CD4-positive, CD25-positive, alpha-beta regulatory T cell (primary cell): ENCODE measurements around the gene WWOX. TPM values are rescaled to one million over a fixed set of nuclear protein-coding genes. Genes with fewer than 3 reads are reported as not detected.

Source experiments
- ATAC-seq, 2 donors: fragments of 150-1000 bp; cut with Tn5 transposase; one replicate each; pipeline ENCODE4 v1.10.0; 2021; ENCODE audit warnings: low read depth in 2 of 2, moderate number of reproducible peaks in 2 of 2, moderate library complexity in 1 of 2
- DNase-seq, 3 donors: peaks; one replicate each; pipeline versions ENCODE4 v3.0.0 to v3.0.0-alpha.2; 2012 to 2022; ENCODE audit warnings: mixed read lengths in 1 of 3
- H3K27ac ChIP-seq: one replicate; pipeline ENCODE4 v1.7.0; 2013; ENCODE audit warnings: mild to moderate bottlenecking, low read length; ENCODE audit not compliant: insufficient read depth, poor library complexity, severe bottlenecking
- H3K27me3 ChIP-seq: one replicate; pipeline ENCODE4 v1.7.0; 2013; ENCODE audit warnings: low read length; ENCODE audit not compliant: control insufficient read depth, insufficient read depth
- H3K36me3 ChIP-seq: one replicate; pipeline ENCODE4 v1.7.0; 2013; ENCODE audit warnings: mild to moderate bottlenecking, low read length, moderate library complexity; ENCODE audit not compliant: control insufficient read depth, insufficient read depth
- H3K4me1 ChIP-seq: 2 replicates; pipeline ENCODE4 v1.7.0; 2013; ENCODE audit warnings: mild to moderate bottlenecking, low read length; ENCODE audit not compliant: insufficient read depth, control insufficient read depth, poor library complexity, severe bottlenecking
- H3K4me3 ChIP-seq: one replicate; pipeline ENCODE4 v1.7.0; 2013; ENCODE audit warnings: low read depth, mild to moderate bottlenecking, low read length, moderate library complexity
- H3K9me3 ChIP-seq, 2 experiments: 1 replicate in 1 of 2; 2 replicates in 1 of 2; pipeline ENCODE4 v1.7.0; 2013; ENCODE audit warnings: low read length in 2 of 2, mild to moderate bottlenecking in 1 of 2, moderate library complexity in 1 of 2; ENCODE audit not compliant: control insufficient read depth in 2 of 2
- H3K27ac Mint-ChIP-seq, 3 donors: one replicate each; pipeline ENCODE4 v1.8.0; 2020 to 2022; ENCODE audit warnings: mild to moderate bottlenecking in 3 of 3, mixed read lengths in 3 of 3, moderate library complexity in 2 of 3
- H3K27me3 Mint-ChIP-seq: one replicate; pipeline ENCODE4 v1.8.0; 2022; ENCODE audit warnings: mild to moderate bottlenecking, mixed read lengths
- H3K36me3 Mint-ChIP-seq: one replicate; pipeline ENCODE4 v1.8.0; 2020; ENCODE audit warnings: mixed read lengths
- H3K4me1 Mint-ChIP-seq, 4 donors: one replicate each; pipeline ENCODE4 v1.8.0; 2020 to 2022; ENCODE audit warnings: mixed read lengths in 4 of 4, mild to moderate bottlenecking in 1 of 4
- H3K4me3 Mint-ChIP-seq, 4 donors: one replicate each; pipeline ENCODE4 v1.8.0; 2020 to 2022; ENCODE audit warnings: mild to moderate bottlenecking in 4 of 4, mixed read lengths in 4 of 4, moderate library complexity in 3 of 4
- H3K9me3 Mint-ChIP-seq, 7 donors: one replicate each; pipeline ENCODE4 v1.8.0; 2020 to 2022; ENCODE audit warnings: mixed read lengths in 7 of 7, mild to moderate bottlenecking in 3 of 7, moderate library complexity in 2 of 7
- polyA plus RNA-seq, 4 donors: library from polyadenylated mRNA; unstranded; fragments of 300-500 nt; fragmentation: Illumina TruSeq; gene quantifications; one replicate each; pipeline ENCODE4 v1.2.3, GENCODE V29; 2021
- total RNA-seq: library from RNA; stranded (reverse); gene quantifications from one replicate; pipeline ENCODE4 v1.2.3, GENCODE V29; 2022

Gene WWOX
- total and polyA plus RNA-seq, 5 donors from 2014 or later = 10.3 to 18.6 (median 12.8) TPM

DNA sequence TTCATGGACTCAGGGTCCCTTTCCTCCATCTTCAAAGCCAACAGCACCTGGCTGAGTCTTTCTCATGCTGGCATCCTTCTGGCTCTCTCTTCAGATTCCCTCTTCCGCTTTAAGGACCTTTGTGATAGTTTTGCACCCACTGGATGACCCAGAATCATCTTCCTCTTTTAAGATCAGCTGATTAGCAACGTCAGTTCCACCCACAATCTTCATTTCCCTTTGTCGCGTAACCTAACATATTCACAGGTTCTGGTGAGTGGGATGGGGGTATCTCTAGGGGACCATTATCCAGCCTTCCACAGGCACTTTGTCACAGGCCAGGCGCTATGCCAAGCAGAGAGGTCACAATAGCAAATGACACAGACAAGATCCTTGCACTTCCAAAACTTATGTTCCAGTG, 907.3 kb downstream of the WWOX start:
- Mint-ChIP-seq H3K4me1 (peaks cover 5 to 19% (median 10%) of the 10 kb centered on the region in 4 donors), H3K27ac (peak overlapping the region in 2 of 3 donors; percentile 53 to 66)

DNA sequence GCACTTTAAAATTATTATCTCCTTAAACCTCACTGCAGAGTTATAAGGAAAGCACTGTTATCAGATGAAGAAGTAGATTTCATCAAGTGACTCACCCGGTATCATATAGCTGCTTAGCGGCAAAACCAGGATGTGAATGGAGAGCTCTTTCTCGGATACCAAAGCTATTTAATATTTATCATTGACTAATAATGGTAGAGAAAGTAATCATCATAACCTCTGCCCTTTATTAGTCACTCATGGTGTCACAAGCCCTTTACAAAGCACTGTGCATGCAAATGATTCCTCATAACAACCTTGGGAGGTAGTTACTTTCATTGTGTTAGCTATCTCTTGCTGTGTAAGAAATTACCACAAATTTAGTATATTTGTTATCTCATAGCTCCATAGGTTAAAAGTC, 908.2 kb downstream of the WWOX start:
- H3K36me3 ChIP-seq = no peaks in the 10 kb centered on the region
- no peaks in the 10 kb centered on the region for H3K4me1 ChIP-seq
- H3K27ac ChIP-seq = no peak overlapping the region
- H3K27me3 Mint-ChIP-seq = no peaks in the 10 kb centered on the region
- H3K4me3 Mint-ChIP-seq = no peak overlapping the region
- no peaks in the 10 kb centered on the region for H3K36me3 Mint-ChIP-seq
- peaks cover 5 to 19% (median 10%) of the 10 kb centered on the region in 4 donors for H3K4me1 Mint-ChIP-seq
- H3K9me3 ChIP-seq = no peaks in the 10 kb centered on the region
- ATAC-seq (peak; percentile 33 to 42), DNase-seq (peak in 1 of 3 donors; percentile 50)
- H3K9me3 Mint-ChIP-seq = no peaks in the 10 kb centered on the region
- H3K27me3 ChIP-seq = no peaks in the 10 kb centered on the region
- H3K27ac Mint-ChIP-seq = no peak overlapping the region
- H3K4me3 ChIP-seq = no peak overlapping the region

More for the DNA sequence above, 907.3 kb downstream of the WWOX start:
- no peaks in the 10 kb centered on the region for H3K36me3 Mint-ChIP-seq
- H3K4me3 ChIP-seq = peak overlapping the region; percentile 16
- H3K36me3 ChIP-seq = no peaks in the 10 kb centered on the region
- H3K27ac ChIP-seq = no peak overlapping the region
- peak overlapping the region in 3 of 4 donors; percentile 22 to 41 (median 34) for H3K4me3 Mint-ChIP-seq
- no peaks in the 10 kb centered on the region for H3K4me1 ChIP-seq
- no peaks in the 10 kb centered on the region for H3K9me3 ChIP-seq
- no peaks in the 10 kb centered on the region for H3K9me3 Mint-ChIP-seq
- ATAC-seq = no peak
- DNase-seq = no peak
- H3K27me3 ChIP-seq = no peaks in the 10 kb centered on the region
- H3K27me3 Mint-ChIP-seq = no peaks in the 10 kb centered on the region

DNA sequence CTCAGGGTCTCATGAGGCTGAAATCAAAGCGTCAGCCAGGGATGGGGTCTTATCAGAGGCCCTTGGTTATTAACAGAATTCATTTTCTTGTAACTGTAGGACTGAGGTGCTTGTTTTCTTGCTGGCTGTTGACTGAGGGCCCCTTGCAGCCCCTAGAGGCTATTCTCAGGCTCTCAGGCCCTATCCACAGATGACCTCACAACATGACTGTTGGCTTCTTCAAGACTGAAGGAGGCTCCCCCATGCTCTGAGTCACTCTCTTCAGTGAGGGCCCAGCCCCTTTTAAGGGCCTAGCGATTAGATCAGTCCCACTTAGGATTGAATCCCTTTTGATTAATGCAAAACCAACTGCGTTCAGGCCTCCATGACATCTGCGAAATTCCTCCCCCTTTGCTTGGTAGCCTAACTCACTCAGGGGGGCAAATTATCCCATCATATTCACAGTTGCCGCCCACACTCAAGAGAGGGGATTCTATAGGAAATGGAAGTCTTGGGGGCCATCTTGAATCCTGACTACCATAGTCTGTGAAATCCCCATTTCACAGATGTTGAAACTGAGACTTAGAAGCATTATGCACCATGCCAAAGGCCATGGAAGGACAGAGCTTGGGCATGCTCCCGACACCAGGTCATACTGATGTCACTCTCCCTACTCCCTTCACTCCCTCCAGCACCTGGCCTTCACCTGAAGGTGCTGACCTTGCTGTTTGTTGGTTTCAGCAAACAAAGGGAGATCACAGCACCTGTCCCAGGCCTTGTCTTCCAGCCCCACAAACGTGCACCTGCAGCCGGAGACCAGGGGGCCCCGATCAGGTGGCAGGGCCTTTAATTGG, 908.8 kb downstream of the WWOX start:
- Histone ChIP-seq H3K36me3 (no peaks in the 10 kb centered on the region), H3K9me3 (no peaks in the 10 kb centered on the region), H3K4me3 (no peak overlapping the region), H3K4me1 (no peaks in the 10 kb centered on the region), H3K27me3 (no peaks in the 10 kb centered on the region), H3K27ac (no peak overlapping the region)
- ATAC-seq (peak in 1 of 2 donors; percentile 13), DNase-seq (no peak)
- Mint-ChIP-seq H3K9me3 (no peaks in the 10 kb centered on the region), H3K4me1 (peaks cover 8 to 19% (median 10%) of the 10 kb centered on the region in 4 donors), H3K27ac (no peak overlapping the region), H3K4me3 (peak overlapping the region in 1 of 4 donors; percentile 19), H3K27me3 (no peaks in the 10 kb centered on the region), H3K36me3 (no peaks in the 10 kb centered on the region)

DNA sequence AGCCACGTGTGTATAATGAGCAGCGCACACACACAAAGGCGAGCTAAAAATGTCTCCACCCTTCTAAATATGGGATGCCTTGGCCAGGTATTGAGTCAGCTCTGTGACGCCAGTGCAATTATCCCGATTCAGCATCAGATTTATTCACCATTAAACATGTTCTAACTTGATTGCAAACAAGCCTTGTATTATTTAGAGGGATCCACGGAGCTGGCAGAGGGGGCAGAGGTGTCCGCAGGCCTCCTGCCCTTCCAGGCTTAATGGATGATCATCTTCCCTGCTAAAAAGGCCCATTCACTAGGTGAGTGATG, 909.4 kb downstream of the WWOX start:
- ATAC-seq (no peak), DNase-seq (no peak)
- Mint-ChIP-seq H3K9me3 (no peaks in the 10 kb centered on the region), H3K4me1 (peaks cover 9 to 19% (median 10%) of the 10 kb centered on the region in 4 donors), H3K27me3 (no peaks in the 10 kb centered on the region), H3K36me3 (no peaks in the 10 kb centered on the region), H3K27ac (no peak overlapping the region), H3K4me3 (no peak overlapping the region)
- Histone ChIP-seq H3K9me3 (no peaks in the 10 kb centered on the region), H3K27ac (no peak overlapping the region), H3K27me3 (no peaks in the 10 kb centered on the region), H3K36me3 (no peaks in the 10 kb centered on the region), H3K4me1 (no peaks in the 10 kb centered on the region), H3K4me3 (no peak overlapping the region)

DNA sequence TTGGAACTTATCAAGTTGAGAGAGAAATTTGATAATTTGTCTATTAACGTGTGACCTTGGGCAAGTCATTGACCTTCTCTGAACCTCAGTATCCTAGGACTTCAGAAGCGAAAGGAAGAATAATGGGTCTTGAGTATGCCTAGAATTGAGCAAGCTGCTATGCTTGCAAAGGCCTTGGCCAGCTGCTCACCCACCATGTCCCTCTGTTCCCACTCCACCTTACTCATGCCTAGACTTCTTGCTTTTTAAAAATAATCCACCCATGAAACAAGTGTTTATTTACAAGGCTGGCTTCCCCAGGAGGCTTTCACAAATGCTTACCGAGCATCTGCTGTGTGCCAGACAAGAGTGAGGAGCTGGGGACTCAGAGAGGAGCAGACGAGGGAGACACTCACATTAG, 910.4 kb downstream of the WWOX start:
- Mint-ChIP-seq H3K4me1 (peaks cover 9 to 19% (median 10%) of the 10 kb centered on the region in 4 donors), H3K27ac (no peak overlapping the region), H3K9me3 (no peaks in the 10 kb centered on the region), H3K36me3 (no peaks in the 10 kb centered on the region), H3K27me3 (no peaks in the 10 kb centered on the region), H3K4me3 (no peak overlapping the region)
- Histone ChIP-seq H3K4me1 (no peaks in the 10 kb centered on the region), H3K27me3 (no peaks in the 10 kb centered on the region), H3K9me3 (no peaks in the 10 kb centered on the region), H3K4me3 (no peak overlapping the region), H3K27ac (no peak overlapping the region), H3K36me3 (no peaks in the 10 kb centered on the region)
- ATAC-seq (no peak), DNase-seq (no peak)

DNA sequence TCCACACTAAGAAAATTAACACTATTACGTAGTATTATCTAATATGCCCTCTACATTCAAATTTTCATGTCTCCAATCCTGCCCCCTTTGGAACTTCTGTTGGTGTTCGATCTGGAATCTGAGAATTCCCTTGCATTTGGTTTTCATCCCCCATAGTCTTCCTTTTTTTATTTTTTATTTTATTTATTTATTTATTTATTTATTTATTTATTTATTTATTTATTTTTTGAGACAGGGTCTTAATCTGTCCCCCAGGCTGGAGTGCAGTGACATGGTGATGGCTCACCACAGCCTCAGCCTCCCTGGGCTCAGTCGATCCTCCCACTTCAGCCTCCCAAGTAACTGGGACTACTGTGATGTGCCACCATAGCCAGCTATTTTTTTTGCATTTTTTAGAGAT, 911.8 kb downstream of the WWOX start:
- peak overlapping the region in 1 of 3 donors; percentile 9 for H3K27ac Mint-ChIP-seq
- H3K4me3 ChIP-seq = no peak overlapping the region
- no peak overlapping the region for H3K4me3 Mint-ChIP-seq
- H3K4me1 Mint-ChIP-seq = peaks cover 8 to 15% (median 10%) of the 10 kb centered on the region in 4 donors
- no peaks in the 10 kb centered on the region for H3K36me3 Mint-ChIP-seq
- no peaks in the 10 kb centered on the region for H3K27me3 ChIP-seq
- no peaks in the 10 kb centered on the region for H3K9me3 Mint-ChIP-seq
- DNase-seq (no peak), ATAC-seq (no peak)
- no peaks in the 10 kb centered on the region for H3K36me3 ChIP-seq
- no peak overlapping the region for H3K27ac ChIP-seq
- H3K9me3 ChIP-seq = no peaks in the 10 kb centered on the region
- H3K4me1 ChIP-seq = no peaks in the 10 kb centered on the region
- no peaks in the 10 kb centered on the region for H3K27me3 Mint-ChIP-seq

DNA sequence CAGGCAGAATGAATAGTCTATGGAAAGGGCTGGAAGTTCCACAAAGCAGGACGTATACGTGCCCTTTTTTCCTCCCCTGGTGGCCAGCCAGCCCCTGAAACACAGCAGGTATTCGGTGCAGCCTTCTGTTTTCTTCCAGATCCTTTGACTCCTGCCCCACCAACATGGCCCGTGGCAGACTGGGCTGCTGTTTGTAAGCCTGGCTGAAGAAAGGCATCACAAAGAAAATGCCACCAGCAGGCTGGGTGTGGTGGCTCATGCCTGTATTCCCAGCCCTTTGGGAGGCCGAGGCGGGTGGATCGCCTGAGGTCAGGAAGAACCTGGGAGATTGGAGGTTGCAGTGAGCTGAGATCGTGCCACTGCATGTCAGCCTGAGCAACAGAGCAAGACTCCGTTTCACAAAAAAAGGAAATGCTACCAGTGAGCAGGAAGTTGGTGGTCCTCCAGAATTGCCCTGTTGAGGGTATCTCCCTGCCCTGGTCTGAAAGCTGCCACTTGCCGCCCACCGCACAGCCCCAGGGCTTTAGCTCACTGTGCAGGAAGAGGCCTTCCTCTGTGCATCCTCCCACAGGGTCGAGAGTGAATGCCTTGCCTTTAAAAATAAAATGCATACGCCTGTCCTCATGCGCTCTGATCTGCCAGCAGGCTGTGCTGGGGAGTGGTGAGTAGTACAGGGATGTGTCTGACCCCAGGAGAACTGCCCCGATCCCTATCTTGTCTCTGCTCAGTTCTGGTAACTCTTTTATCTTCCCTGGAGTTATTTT, 913.4 kb downstream of the WWOX start:
- Histone ChIP-seq H3K4me3 (no peak overlapping the region), H3K27ac (no peak overlapping the region), H3K36me3 (no peaks in the 10 kb centered on the region), H3K27me3 (no peaks in the 10 kb centered on the region), H3K9me3 (no peaks in the 10 kb centered on the region), H3K4me1 (no peaks in the 10 kb centered on the region)
- Mint-ChIP-seq H3K9me3 (no peaks in the 10 kb centered on the region), H3K4me3 (no peak overlapping the region), H3K27me3 (no peaks in the 10 kb centered on the region), H3K4me1 (peaks cover 0 to 4% (median 0%) of the 10 kb centered on the region in 4 donors), H3K27ac (peak overlapping the region in 1 of 3 donors; percentile 21), H3K36me3 (no peaks in the 10 kb centered on the region)
- ATAC-seq = peak in 1 of 2 donors; percentile 37
- DNase-seq = no peak
